HL-60 (cell line): ENCODE measurements around the gene OR2J2.
"Not testable (repeated sequence)": the region's sequence is repeated elsewhere in the genome, so short reads cannot be mapped to it uniquely, and the experiment has no call there.

Source experiments
- CTCF ChIP-seq: IDR thresholded peaks from one replicate; pipeline ENCODE4 v1.5.1; 2011; ENCODE audit warnings: low read length, control low read depth, inconsistent platforms; ENCODE audit not compliant: insufficient read depth
- POLR2AphosphoS5 ChIP-seq: IDR thresholded peaks from 2 replicates; pipeline ENCODE4 v1.6.1; 2012; ENCODE audit warnings: low read depth
- SPI1 ChIP-seq: IDR thresholded peaks from 2 replicates; pipeline ENCODE4 v1.6.1; 2012; ENCODE audit warnings: low read depth, mild to moderate bottlenecking, borderline replicate concordance

GRCh38 chr6:29217242-29217641 lies 46.5 kb downstream of the OR2J2 start:
- not testable (repeated sequence) for TF ChIP-seq CTCF, SPI1, POLR2AphosphoS5
